CD4-positive, alpha-beta T cell treated with Interleukin-4 for 4 hours (primary cell): ENCODE results near the gene BACH2.
"Not testable (repeated sequence)": the region's sequence is repeated elsewhere in the genome, so short reads cannot be mapped to it uniquely, and the experiment has no call there.

Source experiments
- DNase-seq: peaks from one replicate; pipeline ENCODE4 v3.0.0-alpha.2; 2020

Gene BACH2

DNA sequence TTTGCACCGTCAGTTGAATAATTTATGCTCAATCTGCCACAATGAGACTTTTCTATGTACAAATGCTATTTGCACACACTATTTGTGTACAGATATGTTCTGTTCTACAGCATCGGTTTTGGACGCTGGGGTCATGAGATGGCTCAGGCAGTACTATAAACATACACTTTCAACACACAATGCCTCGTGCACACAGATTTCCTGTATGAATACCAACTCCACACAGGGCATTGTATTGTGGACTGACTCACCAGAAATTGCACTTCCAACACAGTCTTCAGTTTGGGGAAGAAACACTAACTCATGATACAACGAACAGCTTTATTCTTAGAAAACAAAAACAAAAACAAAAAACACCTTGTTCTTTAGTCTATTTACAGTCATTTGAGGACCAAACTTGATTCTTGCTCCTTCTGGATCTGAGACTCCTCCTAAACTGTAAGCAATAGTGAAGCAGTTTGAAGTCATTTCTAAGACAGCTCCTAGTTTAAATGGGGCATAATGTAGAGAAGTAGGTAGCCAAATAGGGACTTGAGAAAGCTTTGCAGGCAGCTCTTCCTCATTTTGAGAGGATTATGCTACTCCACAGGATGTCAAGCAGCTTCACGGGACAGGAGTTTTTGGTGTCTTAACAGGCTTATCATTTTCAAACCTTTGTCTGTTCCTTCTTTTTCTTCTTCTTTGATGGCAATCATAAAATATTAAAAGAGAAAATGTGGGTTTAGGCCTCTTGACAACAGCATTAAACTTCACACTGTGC, 368.7 kb downstream of the BACH2 start:
- DNase-seq, result no peak

- no peak for DNase-seq
Measured at GRCh38 chr6:89927264-89927663, 369.4 kb downstream of the BACH2 start.

DNA sequence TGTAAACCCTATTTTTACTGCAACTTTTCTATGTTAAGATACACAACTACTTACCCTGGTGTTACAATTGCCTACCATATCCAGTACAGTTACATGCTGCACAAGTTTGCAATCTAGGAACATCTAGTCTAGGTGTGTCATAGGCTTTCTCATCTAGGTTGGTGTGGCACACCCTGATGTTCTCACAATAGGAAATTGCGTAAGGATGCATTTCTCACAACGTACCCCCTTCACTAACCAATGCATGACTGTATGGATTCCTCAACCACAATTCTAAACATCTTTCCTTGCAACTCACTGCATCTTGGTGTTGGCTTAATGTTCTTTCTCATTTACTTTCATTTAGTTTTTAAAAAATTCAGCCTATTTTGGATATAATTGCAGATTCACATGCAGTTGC, 370.8 kb downstream of the BACH2 start:
- no peak for DNase-seq

DNA sequence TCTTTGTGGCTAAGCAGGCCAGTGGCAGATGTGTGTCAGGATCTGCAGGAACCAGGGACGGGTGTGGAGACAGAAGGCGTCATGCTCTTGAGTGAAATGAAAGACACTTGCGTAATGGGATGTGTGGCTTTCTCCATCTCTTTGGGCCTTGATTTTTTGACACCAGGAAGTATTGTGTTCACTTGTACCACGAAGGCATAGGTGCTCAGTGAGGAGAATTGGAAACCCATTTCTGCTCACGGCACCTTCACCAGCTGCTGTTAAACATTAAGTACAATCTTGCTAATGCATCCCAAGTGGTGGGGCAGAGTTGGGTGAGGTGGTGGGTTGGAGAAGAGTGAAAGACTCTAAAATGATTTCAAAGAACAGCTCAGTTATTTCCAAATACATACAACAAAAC, 372.4 kb downstream of the BACH2 start:
- no peak for DNase-seq

DNA sequence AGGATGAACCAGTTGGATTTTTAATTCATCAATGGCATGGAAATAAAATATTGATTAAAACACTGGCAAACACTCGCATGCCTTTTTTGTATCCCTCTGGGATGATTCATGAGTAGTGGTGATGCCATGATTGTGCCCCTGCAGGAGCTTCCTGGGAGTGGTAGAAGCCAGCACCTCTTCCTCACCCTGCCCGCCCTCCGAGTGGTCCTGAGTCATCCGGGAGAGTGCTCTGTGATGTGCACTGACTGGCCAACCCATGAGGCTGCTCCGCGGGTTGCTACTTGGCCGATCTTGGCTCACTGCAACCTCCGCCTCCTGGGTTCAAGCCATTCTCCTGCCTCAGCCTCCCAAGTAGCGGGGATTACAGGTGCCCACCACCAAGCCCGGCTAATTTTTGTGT, 375.0 kb downstream of the BACH2 start:
- DNase-seq, result no peak

DNA sequence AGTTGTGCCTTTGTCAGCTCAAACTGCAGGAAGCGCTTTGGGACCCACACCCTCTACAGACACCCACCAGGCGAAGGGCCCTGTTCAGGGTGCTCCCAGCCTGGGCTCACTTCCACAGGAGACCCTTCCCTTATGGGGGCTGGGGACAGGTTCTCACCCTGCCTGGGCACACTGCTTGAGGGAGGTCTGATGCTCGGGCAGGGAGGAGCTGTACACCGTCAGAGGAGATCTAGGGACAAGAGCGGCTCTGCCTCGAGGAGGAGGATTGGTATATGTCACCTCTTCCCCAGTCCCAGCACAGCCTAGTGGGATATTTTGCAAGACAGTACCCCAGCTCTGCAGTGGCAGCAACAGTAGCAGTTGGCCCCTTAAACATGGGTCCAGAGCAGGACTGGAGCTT, 375.4 kb downstream of the BACH2 start:
- DNase-seq, result no peak

DNA sequence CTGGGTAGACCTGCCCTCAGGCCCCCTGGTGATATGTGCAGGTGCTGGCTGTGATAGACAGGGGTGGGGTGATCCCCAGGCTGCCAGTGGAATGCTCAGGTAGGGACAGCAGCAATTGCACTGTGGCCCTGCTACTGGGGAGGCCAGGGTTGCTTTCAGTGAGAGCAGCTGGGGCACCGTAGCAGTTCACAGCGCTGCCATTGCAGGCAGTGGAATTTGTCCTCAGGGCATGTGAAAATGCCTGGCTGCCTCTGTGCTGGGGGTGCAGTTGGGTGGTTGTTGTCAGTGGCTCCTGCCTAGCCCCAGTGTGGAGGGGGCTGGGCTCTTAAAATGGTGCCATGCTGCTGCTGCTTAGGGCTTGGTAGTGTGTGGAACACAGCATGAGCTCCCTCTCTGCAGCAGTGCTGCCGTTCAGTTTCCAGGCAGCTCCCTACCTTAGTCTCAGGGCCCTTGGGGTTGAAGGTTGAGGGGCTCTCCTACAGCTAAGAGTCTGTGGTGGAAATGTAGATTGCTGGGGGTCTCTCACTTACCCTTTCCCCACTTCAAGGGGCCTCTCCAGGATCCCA, 378.8 kb downstream of the BACH2 start:
- DNase-seq, result no peak

DNA sequence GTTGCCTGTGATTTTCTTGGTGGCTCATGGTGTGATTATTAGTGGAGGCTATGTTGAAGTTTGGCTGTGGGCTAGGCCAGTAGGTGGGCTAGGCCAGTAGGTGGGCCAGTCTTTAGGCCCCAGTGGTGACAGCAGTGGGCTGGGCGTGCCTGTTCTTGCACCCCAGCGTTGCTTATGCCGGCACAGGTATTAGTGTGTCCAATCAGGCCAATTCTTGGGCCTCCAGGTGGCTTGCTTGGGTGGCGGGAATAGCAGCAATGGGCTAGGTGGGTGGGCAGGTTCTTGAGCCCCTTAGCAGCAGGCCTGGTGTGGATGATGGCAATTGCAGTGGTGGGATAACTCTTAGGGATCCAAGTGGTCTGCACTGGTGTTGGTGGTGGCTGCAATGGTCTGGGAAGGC, 379.4 kb downstream of the BACH2 start:
- DNase-seq, result no peak

- DNase-seq, result no peak
Measured at GRCh38 chr6:89916136-89916920, 380.3 kb downstream of the BACH2 start.

DNA sequence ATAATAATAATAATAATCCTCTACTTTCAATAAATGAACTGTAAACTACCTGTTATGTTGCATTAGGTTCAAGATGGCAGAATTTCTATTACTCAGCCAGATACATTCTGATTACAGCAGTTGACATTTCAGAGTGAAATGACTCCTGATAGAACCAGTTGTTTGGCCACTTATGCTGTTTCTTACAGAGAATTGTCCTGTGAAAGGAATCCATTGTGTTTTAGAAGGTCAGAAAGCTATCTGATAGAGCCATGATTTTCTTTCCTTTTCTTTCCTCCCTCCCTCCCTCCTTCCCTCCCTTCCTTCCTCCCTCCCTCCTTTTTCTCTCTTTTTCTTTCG, 385.8 kb downstream of the BACH2 start:
- no peak for DNase-seq

DNA sequence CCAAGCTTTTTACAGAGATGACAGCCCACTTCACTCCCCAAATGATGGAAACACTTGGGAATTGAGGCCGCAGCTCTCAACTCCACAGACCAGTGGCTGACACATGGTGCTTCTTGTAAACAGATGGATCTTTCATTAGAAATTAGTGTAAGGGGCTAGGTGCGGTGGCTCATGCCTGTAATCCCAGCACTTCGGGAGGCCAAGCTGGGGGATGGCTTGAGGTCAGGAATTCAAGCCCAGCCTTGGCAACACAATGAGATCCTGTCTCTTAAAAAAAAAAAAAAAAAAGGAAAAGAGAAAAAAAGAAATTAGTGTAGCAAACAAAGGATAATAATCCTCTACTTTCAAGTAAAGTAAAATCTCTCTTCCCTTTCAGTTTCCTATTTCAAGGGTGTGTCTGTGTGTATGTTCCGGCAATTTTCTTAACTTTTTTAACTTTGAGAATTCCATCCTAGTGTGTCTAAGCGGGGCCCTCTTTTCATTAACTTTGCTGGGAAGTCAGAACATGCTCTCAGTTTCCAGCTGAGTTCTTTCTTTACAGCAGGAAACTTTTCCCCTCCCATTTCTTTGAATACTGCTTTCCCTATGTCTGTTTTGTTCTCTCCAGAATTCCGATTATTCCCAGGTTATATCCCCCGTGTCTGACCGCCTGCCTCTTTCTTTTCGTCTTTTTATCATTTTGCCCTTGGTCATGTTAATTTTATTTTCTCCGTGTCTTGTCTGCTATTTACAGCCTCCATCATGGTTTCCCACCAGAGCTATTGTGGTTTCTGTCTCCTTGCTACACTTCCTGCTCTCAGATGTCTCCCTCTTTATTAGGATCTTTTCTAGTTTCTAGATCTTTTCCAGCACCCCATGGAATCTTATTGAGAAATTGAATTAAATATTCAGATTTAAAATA, 386.4 kb downstream of the BACH2 start:
- not testable (repeated sequence) for DNase-seq

DNA sequence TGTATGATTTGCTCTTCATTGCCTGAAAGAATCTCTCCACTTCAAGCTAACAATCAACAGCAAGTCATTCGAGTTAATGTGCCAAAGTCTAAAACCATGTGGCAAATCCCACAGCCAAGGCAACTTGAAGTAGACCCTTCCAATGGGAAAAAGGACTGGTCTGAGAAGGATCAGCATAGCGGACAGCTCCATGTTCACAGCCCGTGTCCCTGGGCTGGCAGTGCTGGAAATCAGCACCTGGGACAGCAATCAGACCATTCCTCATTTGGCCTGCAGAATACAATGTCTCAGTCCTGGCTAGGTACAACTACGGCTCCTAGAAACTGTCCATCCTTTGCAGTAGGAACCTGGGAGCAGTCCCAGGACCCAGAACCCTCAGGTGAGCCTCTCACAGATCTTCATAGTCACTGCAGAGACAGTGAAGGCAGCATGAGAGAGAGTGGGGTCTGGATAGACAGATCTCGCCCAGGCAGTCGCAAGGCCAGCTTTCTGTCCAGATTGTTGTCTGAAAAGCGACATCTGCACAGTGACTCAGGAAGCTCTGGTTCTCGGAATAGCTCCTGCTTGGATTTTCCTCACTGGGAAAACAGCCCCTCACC, 401.3 kb downstream of the BACH2 start:
- no peak for DNase-seq

DNA sequence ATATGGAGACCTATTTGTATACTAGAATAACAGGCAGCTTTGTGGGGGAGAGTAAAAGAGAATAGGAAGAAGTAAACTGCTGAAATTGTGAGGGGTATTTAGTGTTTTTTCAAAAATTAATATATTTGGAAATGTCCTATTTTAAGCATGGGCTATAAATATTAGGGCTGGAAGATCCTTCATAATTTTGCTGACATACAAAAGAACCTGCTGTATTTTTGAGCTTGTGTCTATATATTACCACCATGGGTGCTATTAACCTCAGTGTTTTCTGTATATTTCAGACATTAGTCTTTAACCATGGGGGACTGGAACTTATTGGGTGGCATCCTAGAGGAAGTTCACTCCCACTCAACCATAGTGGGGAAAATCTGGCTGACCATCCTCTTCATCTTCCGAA, 402.5 kb downstream of the BACH2 start, which contains the start of gene GJA10:
Gene GJA10 (plus strand): TSS at position 301 of the 400 bp plus-strand sequence. CDS start 0 bp downstream, at position 301.
- DNase-seq, result no peak

DNA sequence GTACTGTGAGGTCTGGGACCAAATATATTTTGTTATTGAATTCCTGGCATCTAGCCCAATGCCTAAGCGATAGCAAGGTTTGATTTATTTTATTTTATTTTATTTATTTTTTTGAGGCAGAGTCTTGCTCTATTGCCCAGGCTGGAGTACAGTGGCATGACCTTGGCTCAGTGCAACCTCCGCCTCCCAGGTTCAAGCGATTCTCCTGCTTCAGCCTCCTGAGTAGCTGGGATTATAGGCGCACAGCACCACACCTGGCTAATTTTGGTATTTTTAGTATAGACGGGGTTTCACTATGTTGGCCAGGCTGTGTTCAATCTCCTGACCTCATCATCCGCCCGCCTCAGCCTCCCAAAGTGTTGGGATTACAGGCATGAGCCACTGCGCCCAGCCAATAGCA, 404.1 kb downstream of the BACH2 start:
- DNase-seq, result not testable (repeated sequence)

GRCh38 chr6:89890845-89891528, 405.7 kb downstream of the BACH2 start:
- DNase-seq, result not testable (repeated sequence)

- no peak for DNase-seq
Measured at GRCh38 chr6:89888871-89889270, 407.8 kb downstream of the BACH2 start.

DNA sequence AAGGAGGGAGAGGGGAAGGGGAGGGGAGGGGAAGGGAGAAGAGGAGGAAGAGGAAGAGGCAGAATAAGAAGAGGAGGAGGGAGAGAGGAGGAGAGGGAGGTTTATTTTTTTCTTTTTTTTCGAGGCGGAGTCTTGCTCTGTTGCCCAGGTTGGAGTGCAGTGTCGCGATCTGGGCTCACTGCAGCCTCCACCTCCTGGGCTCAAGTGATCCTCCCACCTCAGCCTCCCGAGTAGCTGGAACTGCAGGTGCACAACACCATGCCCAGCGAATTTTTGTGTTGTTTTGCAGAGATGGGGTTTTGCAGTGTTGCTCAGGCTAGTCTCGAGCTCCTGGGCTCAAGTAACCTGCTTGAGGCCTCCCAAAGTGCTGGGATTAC, 408.5 kb downstream of the BACH2 start:
- DNase-seq, result no peak

GRCh38 chr6:89887452-89888137, 409.0 kb downstream of the BACH2 start:
- DNase-seq, result no peak

GRCh38 chr6:89886378-89887120, 410.1 kb downstream of the BACH2 start:
- no peak for DNase-seq
